Psoas muscle (tissue), 8 donors: ENCODE results near the gene BRD3. TPM values are rescaled to one million over a fixed set of nuclear protein-coding genes. Genes with fewer than 3 reads are reported as not detected.

Source experiments
- ATAC-seq, 4 donors: fragments of 200-7000 bp; cut with Tn5 transposase; one replicate each; pipeline ENCODE4 v1.9.1; 2020; ENCODE audit warnings: moderate library complexity in 3 of 4, mild to moderate bottlenecking in 2 of 4
- DNase-seq, 2 donors: peaks; one replicate each; pipeline ENCODE4 v3.0.0-alpha.2; 2020
- H3K27ac ChIP-seq: fragments of 200-600 bp; one replicate; pipeline ENCODE4 v1.8.0; 2022
- H3K27me3 ChIP-seq, 3 donors: fragments of 200-600 bp in 1 of 3; one replicate each; pipeline versions ENCODE4 v1.6.1 to v1.8.0; 2013 to 2022; ENCODE audit warnings: low read length in 2 of 3, mild to moderate bottlenecking in 2 of 3, moderate library complexity in 1 of 3; ENCODE audit not compliant: insufficient read depth in 3 of 3
- H3K36me3 ChIP-seq, 2 donors: fragments of 200-600 bp in 1 of 2; one replicate each; pipeline versions ENCODE4 v1.6.1 to v1.8.0; 2013 to 2022; ENCODE audit warnings: low read depth in 1 of 2, mild to moderate bottlenecking in 1 of 2, moderate library complexity in 1 of 2; ENCODE audit not compliant: insufficient read depth in 1 of 2
- H3K4me1 ChIP-seq: fragments of 200-600 bp; one replicate; pipeline ENCODE4 v1.8.0; 2022
- H3K4me3 ChIP-seq: fragments of 200-600 bp; one replicate; pipeline ENCODE4 v1.8.0; 2022; ENCODE audit warnings: mild to moderate bottlenecking
- H3K9me3 ChIP-seq: fragments of 200-600 bp; one replicate; pipeline ENCODE4 v1.8.0; 2022
- CTCF ChIP-seq: fragments of 200-600 bp; IDR thresholded peaks from one replicate; pipeline ENCODE4 v1.8.0; 2022; ENCODE audit warnings: antibody characterized with exemption
- WGBS, 3 donors: extraction: QIAGEN DNeasy Blood & Tissue Kit; methylation state at CpG; one replicate each; pipeline versions ENCODE4 v1.1.6 to v1.1.7; 2013; 5-methylcytosine and 5-hydroxymethylcytosine counted together
- intact Hi-C, 2 donors: fragments of 100-400 bp; cut with DNase I; formaldehyde crosslinking; loops; one replicate each; pipeline versions ENCODE4 v1.11.0 to v1.14.2; 2022
- long read RNA-seq, 2 donors: library from polyadenylated mRNA; unstranded; transcript quantifications; one replicate each; pipeline ENCODE4 v2.0.0, GENCODE V29; 2021
- polyA plus RNA-seq, 3 donors: library from polyadenylated mRNA; stranded (reverse); fragments of 200-250 nt; gene quantifications; one replicate each; pipeline ENCODE4 v1.2.3, GENCODE V29; 2013
- total RNA-seq, 4 donors: library from RNA; stranded (reverse); fragmentation: NEBNext Ultra II Directional in 2 of 4; extraction: Animal tissue kit (Norgen Biotek cat#: 25700) in 2 of 4; gene quantifications; one replicate each; pipeline versions ENCODE4 v1.2.1 to v1.2.4, GENCODE V29; 2021 to 2023
- donor health status: healthy with polysubstance abuse.
- donor health status: DM: no; HTN: no; CAD: no; lungs with moderate emphysema.
- donor health status: Bipolar disorder and iron deficiency.
- donor health status: healthy.
- donor health status: DM: yes; HTN: yes; CAD: no.
- donor health status: DM: no; HTN: no; CAD: no.
- donor health status: DM: no; HTN: no; CAD: no.
- donor health status: DM: yes; HTN: yes; CAD: no.

Gene BRD3
- total RNA-seq = 10 to 100 TPM; 21.7 to 28.2 (median 24.8) TPM
- polyA plus RNA-seq = 10 to 100 TPM in 1 of 3 donors, 1 to 10 TPM in 2; 7.5 to 16.5 (median 8.6) TPM
- long read RNA-seq, donor 1, partial matches to known transcripts = 6 of 11 reads
- long read RNA-seq, donor 1, other reads (novel, unspliced or antisense) = 5 of 11 reads
- long read RNA-seq, donor 2, full-length matches to known transcripts = 1 of 38 reads
- long read RNA-seq, donor 2, partial matches to known transcripts = 21 of 38 reads
- long read RNA-seq, donor 2, other reads (novel, unspliced or antisense) = 16 of 38 reads

GRCh38 chr9:134067904-134068743 is at the start of gene BRD3:
Gene BRD3, minus strand, starts transcription at chr9:134068026. Its CDS starts 14,549 bp downstream, at chr9:134053477.
- Histone ChIP-seq H3K4me1 (peaks cover 32% of the 10 kb centered on the region), H3K9me3 (no peaks in the 10 kb centered on the region), H3K4me3 (peak within 1 kb of the TSS; percentile 89), H3K27me3 (no peaks in the 10 kb centered on the region), H3K36me3 (no peaks in the 10 kb centered on the region), H3K27ac (peak within 1 kb of the TSS; percentile 97)
- TF ChIP-seq CTCF = no peak
- intact Hi-C loops = loop anchor here (2.0 to 10.0 kb wide), 2 partner anchors 43 to 67 kb away; partner anchors contain the start of genes BRD3OS (in 1 of the 2) and WDR5 (in 1 of the 2)
- DNase-seq = peak; percentile 90 to 91
- peak; percentile 87 to 91 (median 90) for ATAC-seq
- WGBS, 3 donors = 0 to 1% (median 0%) methylated on average over 48 to 130 of the region's 131 CpGs

GRCh38 chr9:134112561-134112960 is 44.7 kb upstream of the BRD3 start:
- no peak overlapping the region for H3K4me3 ChIP-seq
- H3K27ac ChIP-seq = no peak overlapping the region
- 89 to 91% (median 91%) methylated on average over 6 of the region's 6 CpGs for WGBS, 3 donors
- ATAC-seq (no peak), DNase-seq (no peak)
- intact Hi-C loops = no loop called here
- no peaks in the 10 kb centered on the region for H3K9me3 ChIP-seq
- TF ChIP-seq CTCF = no peak
- peaks cover 0 to 13% (median 0%) of the 10 kb centered on the region in 3 donors for H3K27me3 ChIP-seq
- H3K4me1 ChIP-seq = no peaks in the 10 kb centered on the region
- no peaks in the 10 kb centered on the region for H3K36me3 ChIP-seq

GRCh38 chr9:134111064-134111463 is 43.2 kb upstream of the BRD3 start:
- Histone ChIP-seq H3K4me3 (no peak overlapping the region), H3K36me3 (no peaks in the 10 kb centered on the region), H3K9me3 (no peaks in the 10 kb centered on the region), H3K4me1 (no peaks in the 10 kb centered on the region), H3K27ac (no peak overlapping the region), H3K27me3 (peaks cover 0 to 13% (median 0%) of the 10 kb centered on the region in 3 donors)
- WGBS, 3 donors = 71 to 80% (median 80%) methylated on average over 9 of the region's 9 CpGs
- TF ChIP-seq CTCF = no peak
- no peak for DNase-seq
- no peak for ATAC-seq
- intact Hi-C loops = no loop called here

GRCh38 chr9:134103391-134103998 is 35.7 kb upstream of the BRD3 start:
- ATAC-seq = no peak
- no peak for DNase-seq
- H3K27me3 ChIP-seq = peaks cover 0 to 11% (median 2%) of the 10 kb centered on the region in 3 donors
- no peak overlapping the region for H3K4me3 ChIP-seq
- no peak for TF ChIP-seq CTCF
- no peaks in the 10 kb centered on the region for H3K4me1 ChIP-seq
- no peaks in the 10 kb centered on the region for H3K36me3 ChIP-seq
- no peaks in the 10 kb centered on the region for H3K9me3 ChIP-seq
- intact Hi-C loops = loop anchor here in 1 of 2 donors (5.0 kb wide), 1 partner anchor 111 kb away; the partner anchor contains the start of gene VAV2
- H3K27ac ChIP-seq = no peak overlapping the region
- 72 to 92% (median 73%) methylated on average over 5 of the region's 5 CpGs for WGBS, 3 donors
